GM19372 (cell line): ENCODE results near the gene TMEM63C.

Source experiments
- ATAC-seq: cut with Tn5 transposase; IDR thresholded peaks from one replicate; pipeline ENCODE4 v1.9.1; 2021; ENCODE audit warnings: mild to moderate bottlenecking, low read depth, moderate library complexity; ENCODE audit not compliant: unreplicated experiment

TMEM63C gene

GRCh38 chr14:77249286-77249685 is 67.7 kb downstream of the TMEM63C start:
- ATAC-seq = no peak

- ATAC-seq = no peak
Observed at GRCh38 chr14:77250927-77251326, 69.3 kb downstream of the TMEM63C start.

- no peak for ATAC-seq
Observed at GRCh38 chr14:77251870-77252269, 70.3 kb downstream of the TMEM63C start.

- ATAC-seq = no peak
Observed at GRCh38 chr14:77253333-77254190, 72.0 kb downstream of the TMEM63C start.

- ATAC-seq = no peak
Observed at GRCh38 chr14:77256694-77257093, 75.1 kb downstream of the TMEM63C start.

GRCh38 chr14:77257700-77258099 is 76.1 kb downstream of the TMEM63C start:
- ATAC-seq = no peak

GRCh38 chr14:77258566-77258965 is 77.0 kb downstream of the TMEM63C start:
- no peak for ATAC-seq

GRCh38 chr14:77259025-77259715 is 77.6 kb downstream of the TMEM63C start:
- ATAC-seq = no peak

- no peak for ATAC-seq
Observed at GRCh38 chr14:77260199-77260598, 78.6 kb downstream of the TMEM63C start.

GRCh38 chr14:77260631-77261030 is 79.0 kb downstream of the TMEM63C start:
- no peak for ATAC-seq

- no peak for ATAC-seq
Observed at GRCh38 chr14:77264466-77265186, 83.0 kb downstream of the TMEM63C start.

- ATAC-seq = no peak
Observed at GRCh38 chr14:77265187-77265515, 83.6 kb downstream of the TMEM63C start.

- ATAC-seq = no peak
Observed at GRCh38 chr14:77265561-77266335, 84.2 kb downstream of the TMEM63C start.

- ATAC-seq = no peak
Observed at GRCh38 chr14:77266336-77266735, 84.7 kb downstream of the TMEM63C start.

GRCh38 chr14:77267937-77268699 is 86.5 kb downstream of the TMEM63C start:
- no peak for ATAC-seq

- ATAC-seq = no peak
Observed at GRCh38 chr14:77268989-77269600, 87.5 kb downstream of the TMEM63C start.

- ATAC-seq = no peak
Observed at GRCh38 chr14:77270361-77271112, 88.9 kb downstream of the TMEM63C start.

GRCh38 chr14:77271113-77271710 is 89.6 kb downstream of the TMEM63C start, which contains the start of gene NGB:
Gene NGB, minus strand, starts transcription at chr14:77271206. Its CDS starts 269 bp downstream, at chr14:77270937.
- no peak for ATAC-seq
